GM19023 (cell line): ENCODE measurements around the gene MAPK4.
"Not testable (repeated sequence)": the region's sequence is repeated elsewhere in the genome, so short reads cannot be mapped to it uniquely, and the experiment has no call there.

Experiments used
- ATAC-seq: cut with Tn5 transposase; IDR thresholded peaks from one replicate; pipeline ENCODE4 v1.9.1; 2021; ENCODE audit warnings: mild to moderate bottlenecking, moderate library complexity; ENCODE audit not compliant: unreplicated experiment

The MAPK4 gene

GRCh38 chr18:50748243-50749229, 188.6 kb downstream of the MAPK4 start:
- ATAC-seq = no peak

DNA sequence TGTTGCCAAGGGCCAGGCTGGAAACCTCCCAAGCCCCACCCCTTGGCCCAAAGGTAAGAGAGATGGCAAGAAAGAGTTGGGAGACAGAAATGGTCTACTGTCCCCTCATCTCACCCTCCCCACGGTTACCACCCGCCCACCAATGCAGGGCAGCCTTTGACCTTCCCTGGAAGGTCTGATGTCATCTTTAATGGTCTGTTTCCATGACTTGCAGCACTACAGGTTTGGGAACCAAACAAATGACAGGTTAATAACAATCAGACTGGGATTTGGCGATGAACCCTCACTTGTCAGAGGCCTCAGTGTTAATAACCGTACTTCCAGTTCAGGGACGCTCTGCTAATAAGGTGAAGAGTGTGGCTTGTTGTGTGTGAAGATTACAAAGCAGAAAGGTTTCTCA, 189.5 kb downstream of the MAPK4 start:
- no peak for ATAC-seq

DNA sequence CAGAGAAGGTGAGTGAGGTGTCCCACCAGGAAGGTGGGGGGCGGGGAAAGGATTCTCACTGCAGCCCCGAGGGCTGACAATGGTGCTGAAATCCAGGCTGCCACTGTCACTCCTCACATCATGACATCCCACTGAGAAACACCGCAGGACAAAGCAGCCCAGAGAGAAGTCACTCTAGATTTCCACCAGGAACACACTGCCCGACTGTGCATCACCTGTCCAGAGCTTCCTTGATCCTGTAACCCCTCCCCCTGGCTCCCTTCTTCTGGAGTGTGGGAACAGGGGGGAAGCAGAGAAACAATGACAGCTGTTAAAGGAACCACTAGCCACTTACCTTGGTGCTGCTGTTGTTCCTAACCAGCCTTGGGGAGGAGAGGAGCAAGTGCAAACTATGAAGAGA, 190.1 kb downstream of the MAPK4 start:
- no peak for ATAC-seq

DNA sequence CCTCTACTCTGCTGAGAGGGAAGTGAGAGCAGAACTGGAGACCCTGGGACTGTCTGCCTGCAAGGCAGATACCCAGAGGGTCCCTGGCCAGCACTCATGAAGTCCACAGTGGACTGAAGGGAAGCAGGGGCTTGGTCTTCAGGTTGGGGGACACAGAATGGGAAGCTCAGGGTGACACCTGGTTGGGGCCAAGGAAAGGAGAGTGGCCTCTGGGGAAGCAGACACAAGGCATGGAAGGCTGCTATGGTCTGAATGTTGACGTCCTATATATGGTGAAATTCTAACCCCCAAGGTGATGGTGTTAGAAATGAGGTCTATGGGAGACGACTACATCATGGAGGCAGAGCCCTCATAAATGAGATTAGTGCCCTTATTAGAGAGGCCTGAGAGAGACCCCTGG, 190.7 kb downstream of the MAPK4 start:
- ATAC-seq = no peak

GRCh38 chr18:50751490-50751889, 191.6 kb downstream of the MAPK4 start:
- no peak for ATAC-seq

- ATAC-seq = no peak
Observed at GRCh38 chr18:50751947-50752346, 192.1 kb downstream of the MAPK4 start.

GRCh38 chr18:50753311-50753710, 193.4 kb downstream of the MAPK4 start:
- no peak for ATAC-seq

GRCh38 chr18:50754297-50754696, 194.4 kb downstream of the MAPK4 start:
- ATAC-seq = no peak

DNA sequence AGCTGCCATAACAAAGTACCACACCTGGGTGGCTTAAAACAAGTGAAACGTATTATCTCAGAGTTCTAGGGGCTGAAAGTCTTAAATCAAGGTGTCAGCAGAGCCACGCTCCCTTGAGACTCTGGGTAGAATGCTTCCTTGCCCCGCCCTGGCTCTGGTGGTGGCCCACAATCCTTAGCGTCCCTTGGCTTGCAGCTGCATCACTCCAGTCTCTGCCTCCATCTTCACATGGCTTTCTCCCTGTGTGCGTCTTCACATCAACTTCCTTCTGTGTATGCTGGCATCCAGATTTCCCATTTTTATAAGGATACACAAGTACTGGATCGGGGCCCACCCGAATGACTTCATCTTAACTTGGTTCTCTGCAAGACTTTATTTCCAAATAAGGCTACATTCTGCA, 197.5 kb downstream of the MAPK4 start:
- ATAC-seq = no peak

- ATAC-seq = no peak
Observed at GRCh38 chr18:50769463-50769862, 209.6 kb downstream of the MAPK4 start.

- no peak for ATAC-seq
Observed at GRCh38 chr18:50775207-50775606, 215.3 kb downstream of the MAPK4 start.

- ATAC-seq = no peak
Observed at GRCh38 chr18:50775726-50776125, 215.8 kb downstream of the MAPK4 start.

- no peak for ATAC-seq
Observed at GRCh38 chr18:50776383-50776782, 216.5 kb downstream of the MAPK4 start.

GRCh38 chr18:50779021-50779420, 219.1 kb downstream of the MAPK4 start:
- not testable (repeated sequence) for ATAC-seq
